ENCODE measurements around the gene KDM5B. TPM values are rescaled to one million over a fixed set of nuclear protein-coding genes. Genes with fewer than 3 reads are reported as not detected.

Gene KDM5B
- total RNA-seq, 1 experiment from 2014 or later = 62.7 TPM

GRCh38 chr1:202765721-202766120 is 42.5 kb downstream of the KDM5B start:
- Mint-ChIP-seq H3K4me1 (ENCODE audit: low read depth, unreplicated experiment) (no peaks in the 10 kb centered on the region), H3K36me3 (ENCODE audit: insufficient read depth, unreplicated experiment) (peaks cover 30% of the 10 kb centered on the region), H3K4me3 (ENCODE audit: unreplicated experiment) (no peak overlapping the region), H3K27me3 (ENCODE audit: insufficient read depth, unreplicated experiment) (no peaks in the 10 kb centered on the region), H3K27ac (ENCODE audit: unreplicated experiment) (no peak overlapping the region), H3K9me3 (ENCODE audit: unreplicated experiment) (no peaks in the 10 kb centered on the region)
- POLR2A ChIA-PET = interaction anchor here (0.6 kb wide), 1 partner anchor 86 kb away, joined by 3 read pairs; no protein-coding TSS in a partner anchor
- Histone ChIP-seq H3K4me3 (ENCODE audit: low read depth, low read length) (no peak overlapping the region), H3K4me1 (no peaks in the 10 kb centered on the region), H3K36me3 (ENCODE audit: control insufficient read depth, insufficient read depth, low read length) (no peaks in the 10 kb centered on the region; the same call in none of the 2 replicates), H3K27me3 (replicated peaks; ENCODE audit: control insufficient read depth, insufficient read depth, low read length) (no peaks in the 10 kb centered on the region), H3K9me3 (no peaks in the 10 kb centered on the region)
- intact Hi-C loops (cut with micrococcal nuclease; ENCODE audit: unreplicated experiment) = no loop called here
- BruUV-seq (replicated peaks) = no TSS peak
- DNase-seq = no peak
- TF ChIP-seq, protein P1, sequence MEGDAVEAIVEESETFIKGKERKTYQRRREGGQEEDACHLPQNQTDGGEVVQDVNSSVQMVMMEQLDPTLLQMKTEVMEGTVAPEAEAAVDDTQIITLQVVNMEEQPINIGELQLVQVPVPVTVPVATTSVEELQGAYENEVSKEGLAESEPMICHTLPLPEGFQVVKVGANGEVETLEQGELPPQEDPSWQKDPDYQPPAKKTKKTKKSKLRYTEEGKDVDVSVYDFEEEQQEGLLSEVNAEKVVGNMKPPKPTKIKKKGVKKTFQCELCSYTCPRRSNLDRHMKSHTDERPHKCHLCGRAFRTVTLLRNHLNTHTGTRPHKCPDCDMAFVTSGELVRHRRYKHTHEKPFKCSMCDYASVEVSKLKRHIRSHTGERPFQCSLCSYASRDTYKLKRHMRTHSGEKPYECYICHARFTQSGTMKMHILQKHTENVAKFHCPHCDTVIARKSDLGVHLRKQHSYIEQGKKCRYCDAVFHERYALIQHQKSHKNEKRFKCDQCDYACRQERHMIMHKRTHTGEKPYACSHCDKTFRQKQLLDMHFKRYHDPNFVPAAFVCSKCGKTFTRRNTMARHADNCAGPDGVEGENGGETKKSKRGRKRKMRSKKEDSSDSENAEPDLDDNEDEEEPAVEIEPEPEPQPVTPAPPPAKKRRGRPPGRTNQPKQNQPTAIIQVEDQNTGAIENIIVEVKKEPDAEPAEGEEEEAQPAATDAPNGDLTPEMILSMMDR (IDR thresholded peaks at IDR 0.05; ENCODE audit: insufficient read depth in 1 of 2, low read depth in 1 of 2, low read length in 1 of 2, severe bottlenecking in 1 of 2, unreplicated experiment in 1 of 2) = no peak
- CTCF ChIA-PET = no interaction called here

GRCh38 chr1:202762019-202762418 is 46.2 kb downstream of the KDM5B start:
- intact Hi-C loops (cut with micrococcal nuclease; ENCODE audit: unreplicated experiment) = no loop called here
- TF ChIP-seq, protein P1 (IDR thresholded peaks at IDR 0.05; ENCODE audit: insufficient read depth in 1 of 2, low read depth in 1 of 2, low read length in 1 of 2, severe bottlenecking in 1 of 2, unreplicated experiment in 1 of 2) = no peak
- POLR2A ChIA-PET = interaction anchor here (0.5 kb wide), 1 partner anchor 1195 kb away, joined by 6 read pairs; no protein-coding TSS in a partner anchor
- Mint-ChIP-seq H3K9me3 (ENCODE audit: unreplicated experiment) (no peaks in the 10 kb centered on the region), H3K4me1 (ENCODE audit: low read depth, unreplicated experiment) (no peaks in the 10 kb centered on the region), H3K27ac (ENCODE audit: unreplicated experiment) (no peak overlapping the region), H3K36me3 (ENCODE audit: insufficient read depth, unreplicated experiment) (peaks cover 48% of the 10 kb centered on the region), H3K4me3 (ENCODE audit: unreplicated experiment) (no peak overlapping the region), H3K27me3 (ENCODE audit: insufficient read depth, unreplicated experiment) (no peaks in the 10 kb centered on the region)
- H3K4me3 ChIP-seq (ENCODE audit: low read depth, low read length) = no peak overlapping the region
- H3K36me3 ChIP-seq (ENCODE audit: control insufficient read depth, insufficient read depth, low read length) = peaks cover 2% of the 10 kb centered on the region
- H3K9me3 ChIP-seq = no peaks in the 10 kb centered on the region
- no peaks in the 10 kb centered on the region for H3K4me1 ChIP-seq
- CTCF ChIA-PET = no interaction called here
- BruUV-seq (replicated peaks) = no TSS peak
- no peak for DNase-seq
- no peaks in the 10 kb centered on the region for H3K27me3 ChIP-seq (replicated peaks; ENCODE audit: control insufficient read depth, insufficient read depth, low read length)

- no peaks in the 10 kb centered on the region for H3K4me1 Mint-ChIP-seq (ENCODE audit: low read depth, unreplicated experiment)
- H3K4me3 Mint-ChIP-seq (ENCODE audit: unreplicated experiment) = no peak overlapping the region
- ChIA-PET CTCF (no interaction called here), POLR2A (no interaction called here)
- no peak for DNase-seq
- no peaks in the 10 kb centered on the region for H3K4me1 ChIP-seq
- no peaks in the 10 kb centered on the region for H3K27me3 Mint-ChIP-seq (ENCODE audit: insufficient read depth, unreplicated experiment)
- peaks cover 58% of the 10 kb centered on the region for H3K36me3 Mint-ChIP-seq (ENCODE audit: insufficient read depth, unreplicated experiment)
- H3K9me3 Mint-ChIP-seq (ENCODE audit: unreplicated experiment) = no peaks in the 10 kb centered on the region
- TF ChIP-seq, protein P1 (IDR thresholded peaks at IDR 0.05; ENCODE audit: insufficient read depth in 1 of 2, low read depth in 1 of 2, low read length in 1 of 2, severe bottlenecking in 1 of 2, unreplicated experiment in 1 of 2) = no peak
- H3K9me3 ChIP-seq = no peaks in the 10 kb centered on the region
- H3K4me3 ChIP-seq (ENCODE audit: low read depth, low read length) = no peak overlapping the region
- H3K36me3 ChIP-seq (ENCODE audit: control insufficient read depth, insufficient read depth, low read length) = peaks cover 2% of the 10 kb centered on the region
- intact Hi-C loops (cut with micrococcal nuclease; ENCODE audit: unreplicated experiment) = loop anchor here (2.0 kb wide), 1 partner anchor 92 kb away; no protein-coding TSS in a partner anchor
- H3K27ac Mint-ChIP-seq (ENCODE audit: unreplicated experiment) = no peak overlapping the region
- BruUV-seq (replicated peaks) = no TSS peak
- H3K27me3 ChIP-seq (replicated peaks; ENCODE audit: control insufficient read depth, insufficient read depth, low read length) = no peaks in the 10 kb centered on the region
Measured at GRCh38 chr1:202760589-202760988, 47.6 kb downstream of the KDM5B start.
